Ishikawa (cell line): Measurements from ENCODE around the gene NDP.

Source experiments
- CEBPB ChIP-seq: IDR thresholded peaks from 2 replicates; pipeline ENCODE4 v1.6.1; 2012
- CREB1 ChIP-seq: IDR thresholded peaks from 2 replicates; pipeline ENCODE4 v1.6.1; 2012; ENCODE audit warnings: low read depth
- EGR1 ChIP-seq: IDR thresholded peaks from 2 replicates; pipeline ENCODE4 v1.6.1; 2012
- EP300 ChIP-seq: IDR thresholded peaks from 2 replicates; pipeline ENCODE4 v1.6.1; 2012; ENCODE audit warnings: borderline replicate concordance
- FOXM1 ChIP-seq: IDR thresholded peaks from 2 replicates; pipeline ENCODE4 v1.6.1; 2012; ENCODE audit warnings: low read depth, borderline replicate concordance
- MAX ChIP-seq: IDR thresholded peaks from 2 replicates; pipeline ENCODE4 v1.6.1; 2012
- NFIC ChIP-seq: IDR thresholded peaks from 2 replicates; pipeline ENCODE4 v1.6.1; 2012
- RAD21 ChIP-seq: IDR thresholded peaks from 2 replicates; pipeline ENCODE4 v1.6.1; 2012; ENCODE audit warnings: low read depth
- REST ChIP-seq: IDR thresholded peaks from 2 replicates; pipeline ENCODE4 v1.6.1; 2012; ENCODE audit warnings: low read depth, mild to moderate bottlenecking
- TAF1 ChIP-seq: IDR thresholded peaks from 2 replicates; pipeline ENCODE4 v1.6.1; 2012; ENCODE audit warnings: low read depth, mild to moderate bottlenecking
- TCF12 ChIP-seq: IDR thresholded peaks from 2 replicates; pipeline ENCODE4 v1.6.1; 2012; ENCODE audit warnings: low read depth
- TEAD4 ChIP-seq: IDR thresholded peaks from 2 replicates; pipeline ENCODE4 v1.6.1; 2012
- USF1 ChIP-seq: IDR thresholded peaks from 2 replicates; pipeline ENCODE4 v1.6.1; 2012
- YY1 ChIP-seq: IDR thresholded peaks from 2 replicates; pipeline ENCODE4 v1.6.1; 2012; ENCODE audit warnings: low read depth
- ZBTB7A ChIP-seq: IDR thresholded peaks from 2 replicates; pipeline ENCODE4 v1.6.1; 2012; ENCODE audit warnings: low read depth

NDP gene

GRCh38 chrX:44003975-44004374 lies 30.8 kb upstream of the NDP start:
- no peak for TF ChIP-seq TCF12
- TF ChIP-seq NFIC, result no peak
- no peak for TF ChIP-seq RAD21
- no peak for TF ChIP-seq CREB1
- no peak for TF ChIP-seq TEAD4
- TF ChIP-seq USF1, result no peak
- no peak for TF ChIP-seq ZBTB7A
- no peak for TF ChIP-seq REST
- no peak for TF ChIP-seq TAF1
- no peak for TF ChIP-seq CEBPB
- TF ChIP-seq EGR1, result no peak
- no peak for TF ChIP-seq MAX

- TF ChIP-seq FOXM1, result no peak
- no peak for TF ChIP-seq RAD21
- TF ChIP-seq TAF1, result no peak
- TF ChIP-seq CREB1, result no peak
- no peak for TF ChIP-seq CEBPB
- no peak for TF ChIP-seq EGR1
- no peak for TF ChIP-seq NFIC
Observed at GRCh38 chrX:44002567-44002966, 29.4 kb upstream of the NDP start.

- TF ChIP-seq EGR1 (no peak), FOXM1 (no peak), YY1 (no peak), TAF1 (no peak), EP300 (no peak), RAD21 (no peak), CEBPB (no peak), TCF12 (no peak), REST (no peak), MAX (no peak), NFIC (no peak), USF1 (no peak), ZBTB7A (no peak), TEAD4 (no peak)
Observed at GRCh38 chrX:43998374-43998773, 25.2 kb upstream of the NDP start.

GRCh38 chrX:43996491-43996890 lies 23.3 kb upstream of the NDP start:
- TF ChIP-seq RAD21 (no peak), YY1 (no peak), REST (no peak), CEBPB (no peak), EP300 (no peak), ZBTB7A (no peak), TEAD4 (no peak)

GRCh38 chrX:43986083-43986482 lies 12.9 kb upstream of the NDP start:
- TF ChIP-seq TCF12 (no peak), MAX (no peak), RAD21 (no peak), EGR1 (no peak), TEAD4 (no peak), TAF1 (no peak), ZBTB7A (no peak), CEBPB (no peak), FOXM1 (no peak)
